CD14-positive monocyte (primary cell): Measurements from ENCODE around the gene ENOSF1. TPM values are rescaled to one million over a fixed set of nuclear protein-coding genes. Genes with fewer than 3 reads are reported as not detected.

ENCODE experiments used
- DNase-seq, 3 donors: peaks; one replicate each; pipeline ENCODE4 v3.0.0-alpha.2; 2011 to 2022
- H2AFZ ChIP-seq: 2 replicates; pipeline ENCODE4 v1.6.0; 2012; ENCODE audit warnings: mild to moderate bottlenecking, low read depth, low read length, inconsistent platforms; ENCODE audit not compliant: insufficient read depth, poor library complexity, severe bottlenecking
- H3K27ac ChIP-seq, 2 donors: 1 replicate in 1 of 2; 2 replicates in 1 of 2; pipeline ENCODE4 v1.5.1; 2012 to 2013; ENCODE audit warnings: low read length in 2 of 2, control low read depth in 1 of 2, inconsistent platforms in 1 of 2, low read depth in 1 of 2, mild to moderate bottlenecking in 1 of 2
- H3K27me3 ChIP-seq, 2 donors: one replicate each; pipeline versions ENCODE4 v1.6.0 to v1.6.1; 2011 to 2013; ENCODE audit warnings: low read length in 2 of 2; ENCODE audit not compliant: control insufficient read depth in 2 of 2, insufficient read depth in 2 of 2
- H3K36me3 ChIP-seq, 2 donors: replicated peaks in 1 of 2; 1 replicate in 1 of 2; 2 replicates in 1 of 2; pipeline versions ENCODE4 v1.5.1 to v1.6.1; 2012 to 2013; ENCODE audit warnings: low read length in 2 of 2, control low read depth in 1 of 2, inconsistent platforms in 1 of 2, mild to moderate bottlenecking in 1 of 2; ENCODE audit not compliant: insufficient read depth in 2 of 2, control insufficient read depth in 1 of 2
- H3K4me1 ChIP-seq, 2 donors: 1 replicate in 1 of 2; 2 replicates in 1 of 2; pipeline versions ENCODE4 v1.5.1 to v1.6.1; 2012 to 2013; ENCODE audit warnings: low read length in 2 of 2, control low read depth in 1 of 2, inconsistent platforms in 1 of 2, mild to moderate bottlenecking in 1 of 2, moderate library complexity in 1 of 2; ENCODE audit not compliant: insufficient read depth in 2 of 2, control insufficient read depth in 1 of 2
- H3K4me2 ChIP-seq: replicated peaks from 2 replicates; pipeline ENCODE3; 2012; ENCODE audit warnings: low read length, moderate library complexity, mild to moderate bottlenecking; ENCODE audit not compliant: poor library complexity, severe bottlenecking; ENCODE audit errors: extremely low read depth
- H3K4me3 ChIP-seq, 3 experiments: fragments of 200-600 bp in 1 of 3; sonication (generic) in 1 of 3; replicated peaks in 1 of 3; 1 replicate in 2 of 3; 2 replicates in 1 of 3; pipeline ENCODE4 v1.5.1; 2011 to 2013; ENCODE audit warnings: low read length in 3 of 3, mild to moderate bottlenecking in 3 of 3, control low read depth in 2 of 3, low read depth in 2 of 3, inconsistent platforms in 1 of 3, moderate library complexity in 1 of 3
- H3K79me2 ChIP-seq: 2 replicates; pipeline ENCODE4 v1.6.0; 2012; ENCODE audit warnings: mild to moderate bottlenecking, control low read depth, inconsistent platforms, low read length, moderate library complexity; ENCODE audit not compliant: insufficient read depth
- H3K9ac ChIP-seq: 2 replicates; pipeline ENCODE4 v1.6.0; 2017; ENCODE audit warnings: low read length, mild to moderate bottlenecking; ENCODE audit not compliant: insufficient read depth, poor library complexity, severe bottlenecking
- H3K9me3 ChIP-seq, 2 donors: replicated peaks in 1 of 2; 1 replicate in 1 of 2; 2 replicates in 1 of 2; pipeline versions ENCODE4 v1.5.1 to v1.6.1; 2012 to 2013; ENCODE audit warnings: low read length in 2 of 2, control low read depth in 1 of 2; ENCODE audit not compliant: control insufficient read depth in 1 of 2, insufficient read depth in 1 of 2
- H4K20me1 ChIP-seq: 2 replicates; pipeline ENCODE4 v1.6.0; 2012; ENCODE audit warnings: mild to moderate bottlenecking, low read length, control low read depth, moderate library complexity; ENCODE audit not compliant: insufficient read depth
- H3K27ac Mint-ChIP-seq, 7 donors: one replicate each; pipeline ENCODE4 v1.8.0; 2020; ENCODE audit warnings: mild to moderate bottlenecking in 7 of 7, mixed read lengths in 7 of 7, moderate library complexity in 6 of 7, inconsistent platforms in 2 of 7
- H3K27me3 Mint-ChIP-seq, 3 donors: one replicate each; pipeline ENCODE4 v1.8.0; 2021 to 2022; ENCODE audit warnings: low read depth in 3 of 3, mild to moderate bottlenecking in 3 of 3, mixed read lengths in 3 of 3, moderate library complexity in 3 of 3, inconsistent platforms in 1 of 3
- H3K36me3 Mint-ChIP-seq, 2 donors: one replicate each; pipeline ENCODE4 v1.8.0; 2020; ENCODE audit warnings: mixed read lengths in 2 of 2, inconsistent platforms in 1 of 2, mild to moderate bottlenecking in 1 of 2
- H3K4me1 Mint-ChIP-seq: one replicate; pipeline ENCODE4 v1.8.0; 2020; ENCODE audit warnings: mild to moderate bottlenecking, mixed read lengths
- H3K4me3 Mint-ChIP-seq, 2 donors: one replicate each; pipeline ENCODE4 v1.8.0; 2020; ENCODE audit warnings: mild to moderate bottlenecking in 2 of 2, mixed read lengths in 2 of 2, moderate library complexity in 1 of 2
- H3K9me3 Mint-ChIP-seq, 7 donors: one replicate each; pipeline ENCODE4 v1.8.0; 2020 to 2022; ENCODE audit warnings: mixed read lengths in 7 of 7, mild to moderate bottlenecking in 6 of 7, moderate library complexity in 6 of 7, inconsistent platforms in 2 of 7
- WGBS: methylation state at CpG from one replicate; pipeline ENCODE4 v1.1.5; 2013; ENCODE audit warnings: missing lambda C conversion rate; ENCODE audit not compliant: insufficient coverage; 5-methylcytosine and 5-hydroxymethylcytosine counted together
- intact Hi-C, 2 donors: fragments of 100-400 bp; cut with micrococcal nuclease; formaldehyde crosslinking; loops; one replicate each; pipeline versions ENCODE4 v1.15.0 to v1.15.1; 2023
- polyA plus RNA-seq, 3 donors: library from polyadenylated mRNA; depleted of rRNA in 1 of 3; unstranded in 2 of 3; stranded (reverse) in 1 of 3; fragments of 300-500 nt in 2 of 3; fragments of >200 nt in 1 of 3; fragmentation: Illumina TruSeq in 2 of 3; gene quantifications; 1 replicate in 2 of 3; 2 replicates in 1 of 3; pipeline ENCODE4 v1.2.3, GENCODE V29; 2012 to 2021
- TF ChIP-seq, protein P1 (sequence below): fragments of 200-600 bp; IDR thresholded peaks from one replicate; pipeline ENCODE4 v1.8.0; 2022; ENCODE audit warnings: antibody characterized with exemption, mild to moderate bottlenecking

ENOSF1 gene
- polyA plus RNA-seq, 3 donors, result 2.2 to 11.6 (median 2.3) TPM

- no peak overlapping the region for H3K27ac ChIP-seq
- no peak overlapping the region for H3K4me3 ChIP-seq
- peaks cover 13 to 45% of the 10 kb centered on the region in 2 donors for H3K36me3 Mint-ChIP-seq
- no peak overlapping the region for H3K27ac Mint-ChIP-seq
- H3K36me3 ChIP-seq, result peaks cover 0 to 15% of the 10 kb centered on the region in 2 donors
- no peaks in the 10 kb centered on the region for H3K9me3 Mint-ChIP-seq
- peaks cover 0 to under 1% of the 10 kb centered on the region in 2 donors for H3K4me1 ChIP-seq
- no peaks in the 10 kb centered on the region for H3K79me2 ChIP-seq
- TF ChIP-seq, protein P1, sequence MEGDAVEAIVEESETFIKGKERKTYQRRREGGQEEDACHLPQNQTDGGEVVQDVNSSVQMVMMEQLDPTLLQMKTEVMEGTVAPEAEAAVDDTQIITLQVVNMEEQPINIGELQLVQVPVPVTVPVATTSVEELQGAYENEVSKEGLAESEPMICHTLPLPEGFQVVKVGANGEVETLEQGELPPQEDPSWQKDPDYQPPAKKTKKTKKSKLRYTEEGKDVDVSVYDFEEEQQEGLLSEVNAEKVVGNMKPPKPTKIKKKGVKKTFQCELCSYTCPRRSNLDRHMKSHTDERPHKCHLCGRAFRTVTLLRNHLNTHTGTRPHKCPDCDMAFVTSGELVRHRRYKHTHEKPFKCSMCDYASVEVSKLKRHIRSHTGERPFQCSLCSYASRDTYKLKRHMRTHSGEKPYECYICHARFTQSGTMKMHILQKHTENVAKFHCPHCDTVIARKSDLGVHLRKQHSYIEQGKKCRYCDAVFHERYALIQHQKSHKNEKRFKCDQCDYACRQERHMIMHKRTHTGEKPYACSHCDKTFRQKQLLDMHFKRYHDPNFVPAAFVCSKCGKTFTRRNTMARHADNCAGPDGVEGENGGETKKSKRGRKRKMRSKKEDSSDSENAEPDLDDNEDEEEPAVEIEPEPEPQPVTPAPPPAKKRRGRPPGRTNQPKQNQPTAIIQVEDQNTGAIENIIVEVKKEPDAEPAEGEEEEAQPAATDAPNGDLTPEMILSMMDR, result no peak
- intact Hi-C loops, result no loop called here
- H3K27me3 Mint-ChIP-seq, result no peaks in the 10 kb centered on the region
- no peak overlapping the region for H3K4me3 Mint-ChIP-seq
- no peak for DNase-seq
- no peaks in the 10 kb centered on the region for H3K9me3 ChIP-seq
- H2AFZ ChIP-seq, result no peak overlapping the region
- no peak overlapping the region for H3K9ac ChIP-seq
- peaks cover 1% of the 10 kb centered on the region for H3K4me1 Mint-ChIP-seq
- no peaks in the 10 kb centered on the region for H4K20me1 ChIP-seq
- no peaks in the 10 kb centered on the region for H3K27me3 ChIP-seq
- no peak overlapping the region for H3K4me2 ChIP-seq
- WGBS, result 93% methylated on average over 3 of the region's 10 CpGs
Measured at GRCh38 chr18:697800-698199, 14.6 kb downstream of the ENOSF1 start.

GRCh38 chr18:697012-697411 lies 15.4 kb downstream of the ENOSF1 start:
- peaks cover 0 to 22% of the 10 kb centered on the region in 2 donors for H3K36me3 ChIP-seq
- peak overlapping the region in 1 of 7 donors; percentile 55 for H3K27ac Mint-ChIP-seq
- no peaks in the 10 kb centered on the region for H3K4me1 Mint-ChIP-seq
- WGBS, result no CpG with 5 or more reads among the region's 4 CpGs
- H4K20me1 ChIP-seq, result no peaks in the 10 kb centered on the region
- no peaks in the 10 kb centered on the region for H3K9me3 Mint-ChIP-seq
- DNase-seq, result no peak
- no peaks in the 10 kb centered on the region for H3K79me2 ChIP-seq
- no peaks in the 10 kb centered on the region for H3K9me3 ChIP-seq
- TF ChIP-seq, protein P1, result no peak
- intact Hi-C loops, result no loop called here
- no peak overlapping the region for H3K27ac ChIP-seq
- H3K4me1 ChIP-seq, result no peaks in the 10 kb centered on the region
- H3K4me2 ChIP-seq, result no peak overlapping the region
- no peak overlapping the region for H3K4me3 ChIP-seq
- no peak overlapping the region for H3K4me3 Mint-ChIP-seq
- no peak overlapping the region for H2AFZ ChIP-seq
- no peak overlapping the region for H3K9ac ChIP-seq
- no peaks in the 10 kb centered on the region for H3K27me3 ChIP-seq
- H3K36me3 Mint-ChIP-seq, result peaks cover 16 to 52% of the 10 kb centered on the region in 2 donors
- no peaks in the 10 kb centered on the region for H3K27me3 Mint-ChIP-seq
